H1 (cell line): ENCODE measurements around the gene MAGI2. TPM values are rescaled to one million over a fixed set of nuclear protein-coding genes. Genes with fewer than 3 reads are reported as not detected.
A peak's percentile ranks its signal among the peaks of the same experiment; 100 is the strongest.

ENCODE experiments used
- CTCF ChIA-PET: fragments of 300-600 bp; sonication (Branson Sonifier 250); formaldehyde crosslinking; loops from one replicate; lab custom pipeline; 2021; ENCODE audit not compliant: partially characterized antibody; lab: Charles Lee
- POLR2A ChIA-PET: fragments of 300-600 bp; sonication (Branson Sonifier 250); formaldehyde crosslinking; loops from one replicate; lab custom pipeline; 2021; ENCODE audit warnings: inconsistent platforms; ENCODE audit not compliant: partially characterized antibody; lab: Charles Lee
- DNase-seq, 2 experiments: peaks; one replicate each; pipeline versions ENCODE4 v3.0.0 to v3.0.0-alpha.2; 2010 to 2022; ENCODE audit warnings: low spot score in 2 of 2, low read depth in 1 of 2, mixed read lengths in 1 of 2
- FAIRE-seq: peaks from 2 replicates; lab custom pipeline; 2011; peaks lifted over from hg19 to GRCh38; lab: Jason Lieb, UNC
- H2AFZ ChIP-seq: 2 replicates; pipeline ENCODE4 v1.8.1; 2012; ENCODE audit warnings: low read length, inconsistent platforms
- H2AK5ac ChIP-seq: 2 replicates; pipeline ENCODE4 v1.6.1; 2013; ENCODE audit warnings: low read depth, low read length
- H2BK120ac ChIP-seq: replicated peaks from 2 replicates; pipeline ENCODE3; 2013; ENCODE audit warnings: low read depth, low read length, inconsistent platforms
- H2BK12ac ChIP-seq: 2 replicates; pipeline ENCODE4 v1.6.1; 2013; ENCODE audit warnings: low read depth, low read length
- H2BK15ac ChIP-seq: 2 replicates; pipeline ENCODE4 v1.6.1; 2013; ENCODE audit warnings: low read length
- H2BK20ac ChIP-seq: 2 replicates; pipeline ENCODE4 v1.6.1; 2013; ENCODE audit warnings: low read length
- H2BK5ac ChIP-seq: 2 replicates; pipeline ENCODE4 v1.6.1; 2013; ENCODE audit warnings: low read depth, low read length
- H3K14ac ChIP-seq: 2 replicates; pipeline ENCODE4 v1.6.1; 2013; ENCODE audit warnings: inconsistent platforms; ENCODE audit not compliant: insufficient read length
- H3K18ac ChIP-seq: 2 replicates; pipeline ENCODE4 v1.6.1; 2013; ENCODE audit warnings: low read length; ENCODE audit errors: extremely low read depth
- H3K23ac ChIP-seq: 2 replicates; pipeline ENCODE4 v1.6.1; 2013; ENCODE audit warnings: inconsistent platforms; ENCODE audit not compliant: insufficient read length
- H3K23me2 ChIP-seq: 2 replicates; pipeline ENCODE4 v1.6.1; 2013; ENCODE audit warnings: low read depth, low read length
- H3K27ac ChIP-seq: 2 replicates; pipeline ENCODE4 v1.6.1; 2011; ENCODE audit warnings: low read depth, low read length, inconsistent platforms
- H3K27me3 ChIP-seq, 4 experiments: replicated peaks in 1 of 4; 1 replicate in 1 of 4; 2 replicates in 3 of 4; pipeline versions ENCODE4 v1.6.1 to v1.8.1; 2011 to 2013; ENCODE audit warnings: low read length in 3 of 4, mild to moderate bottlenecking in 3 of 4, inconsistent platforms in 2 of 4, mixed read lengths in 2 of 4, moderate library complexity in 1 of 4; ENCODE audit not compliant: control insufficient read depth in 3 of 4, insufficient read depth in 3 of 4; ENCODE audit errors: extremely low read depth in 1 of 4
- H3K36me3 ChIP-seq, 4 experiments: 2 replicates each; pipeline versions ENCODE4 v1.6.1 to v1.8.1; 2011 to 2013; ENCODE audit warnings: mild to moderate bottlenecking in 4 of 4, low read length in 3 of 4, moderate library complexity in 2 of 4, control low read depth in 1 of 4, inconsistent platforms in 1 of 4; ENCODE audit not compliant: insufficient read depth in 4 of 4, control insufficient read depth in 2 of 4
- H3K4ac ChIP-seq: replicated peaks from 2 replicates; pipeline ENCODE3; 2013; ENCODE audit warnings: low read length, low read depth, mixed read lengths, inconsistent platforms; ENCODE audit not compliant: insufficient read length
- H3K4me1 ChIP-seq, 4 experiments: replicated peaks in 1 of 4; 1 replicate in 1 of 4; 2 replicates in 3 of 4; pipeline versions ENCODE4 v1.6.1 to v1.8.1; 2011 to 2013; ENCODE audit warnings: low read length in 3 of 4, inconsistent platforms in 2 of 4, mixed read lengths in 1 of 4; ENCODE audit not compliant: insufficient read depth in 4 of 4, control insufficient read depth in 3 of 4
- H3K4me2 ChIP-seq, 2 experiments: 2 replicates each; pipeline versions ENCODE4 v1.6.1 to v1.8.1; 2011 to 2013; ENCODE audit warnings: low read depth in 2 of 2, low read length in 2 of 2, control low read depth in 1 of 2, inconsistent platforms in 1 of 2, mild to moderate bottlenecking in 1 of 2; ENCODE audit not compliant: insufficient read depth in 1 of 2
- H3K4me3 ChIP-seq, 4 experiments: fragments of 200-600, 300-600 bp in 1 of 4; sonication (generic), shearing (Covaris generic), sonication (Bioruptor Twin) in 1 of 4; 2 replicates each; pipeline versions ENCODE4 v1.5.1 to v1.8.1; 2011 to 2016; ENCODE audit warnings: low read length in 4 of 4, low read depth in 3 of 4, control low read depth in 2 of 4, inconsistent platforms in 2 of 4, mild to moderate bottlenecking in 2 of 4, mixed read lengths in 1 of 4, moderate library complexity in 1 of 4; ENCODE audit not compliant: insufficient read depth in 2 of 4; ENCODE audit errors: extremely low read depth in 1 of 4
- H3K56ac ChIP-seq: replicated peaks from 2 replicates; pipeline ENCODE3; 2013; ENCODE audit warnings: low read depth, mild to moderate bottlenecking, mixed read lengths, low read length, inconsistent platforms; ENCODE audit not compliant: insufficient read length
- H3K79me1 ChIP-seq: 2 replicates; pipeline ENCODE4 v1.6.1; 2013; ENCODE audit warnings: low read depth, low read length, control low read depth
- H3K79me2 ChIP-seq, 2 experiments: 2 replicates each; pipeline versions ENCODE4 v1.6.1 to v1.8.1; 2012 to 2013; ENCODE audit warnings: low read length in 2 of 2, mild to moderate bottlenecking in 2 of 2, inconsistent platforms in 1 of 2; ENCODE audit not compliant: insufficient read depth in 2 of 2, control insufficient read depth in 1 of 2
- H3K9ac ChIP-seq, 4 experiments: replicated peaks in 1 of 4; 1 replicate in 1 of 4; 2 replicates in 3 of 4; pipeline versions ENCODE4 v1.6.1 to v1.8.1; 2011 to 2013; ENCODE audit warnings: low read depth in 3 of 4, low read length in 3 of 4, control low read depth in 2 of 4, mild to moderate bottlenecking in 2 of 4, moderate library complexity in 2 of 4, inconsistent platforms in 1 of 4; ENCODE audit errors: extremely low read depth in 1 of 4
- H3K9me3 ChIP-seq, 2 experiments: 2 replicates each; pipeline versions ENCODE4 v1.6.1 to v1.8.1; 2012 to 2013; ENCODE audit warnings: mild to moderate bottlenecking in 2 of 2, moderate library complexity in 2 of 2, control low read depth in 1 of 2, inconsistent platforms in 1 of 2, low read depth in 1 of 2, low read length in 1 of 2, mixed read lengths in 1 of 2; ENCODE audit not compliant: insufficient read depth in 2 of 2
- H4K20me1 ChIP-seq, 2 experiments: replicated peaks in 1 of 2; 2 replicates each; pipeline versions ENCODE3 to v1.8.1; 2011 to 2013; ENCODE audit warnings: inconsistent platforms in 2 of 2, low read length in 2 of 2, mild to moderate bottlenecking in 1 of 2; ENCODE audit not compliant: insufficient read depth in 2 of 2, control insufficient read depth in 1 of 2
- H4K5ac ChIP-seq: 2 replicates; pipeline ENCODE4 v1.6.1; 2013; ENCODE audit warnings: low read length, low read depth, mixed read lengths, inconsistent platforms; ENCODE audit not compliant: insufficient read length
- H4K8ac ChIP-seq: 2 replicates; pipeline ENCODE4 v1.8.0; 2013; ENCODE audit warnings: mild to moderate bottlenecking, moderate library complexity, low read length, inconsistent platforms; ENCODE audit not compliant: insufficient read depth; ENCODE audit errors: extremely low read depth
- H4K91ac ChIP-seq: replicated peaks from 2 replicates; pipeline ENCODE3; 2013; ENCODE audit warnings: low read length, mixed read lengths, inconsistent platforms; ENCODE audit not compliant: insufficient read length
- ATF3 ChIP-seq: IDR thresholded peaks from 2 replicates; pipeline ENCODE4 v1.6.1; 2011; ENCODE audit warnings: low read depth, mild to moderate bottlenecking, low read length; ENCODE audit not compliant: insufficient read depth
- CHD1 ChIP-seq: IDR thresholded peaks from 2 replicates; pipeline ENCODE4 v1.6.1; 2012; ENCODE audit warnings: low read depth, low read length, improper control_type of control experiment
- CHD2 ChIP-seq: IDR thresholded peaks from 2 replicates; pipeline ENCODE4 v1.6.1; 2012; ENCODE audit warnings: low read length, improper control_type of control experiment
- CREB1 ChIP-seq: IDR thresholded peaks from 2 replicates; pipeline ENCODE4 v1.6.1; 2012; ENCODE audit warnings: inconsistent platforms
- EP300 ChIP-seq, 2 experiments: IDR thresholded peaks; 1 replicate in 1 of 2; 2 replicates in 1 of 2; pipeline ENCODE4 v1.6.1; 2011 to 2012; ENCODE audit warnings: low read depth in 2 of 2, low read length in 2 of 2, mild to moderate bottlenecking in 2 of 2, borderline replicate concordance in 1 of 2, inconsistent platforms in 1 of 2, moderate library complexity in 1 of 2
- GABPA ChIP-seq: IDR thresholded peaks from 2 replicates; pipeline ENCODE4 v1.6.1; 2011; ENCODE audit warnings: mild to moderate bottlenecking, low read length, moderate library complexity, borderline replicate concordance; ENCODE audit not compliant: insufficient read depth
- NRF1 ChIP-seq: IDR thresholded peaks from 2 replicates; pipeline ENCODE4 v1.6.1; 2011; ENCODE audit warnings: mild to moderate bottlenecking, low read depth, low read length, improper control_type of control experiment
- POU5F1 ChIP-seq: IDR thresholded peaks from 2 replicates; pipeline ENCODE4 v1.6.1; 2011; ENCODE audit warnings: low read depth, mild to moderate bottlenecking, low read length, moderate library complexity
- RNF2 ChIP-seq: fragments of 200-900, 300-1000 bp; sonication (generic); IDR thresholded peaks from 2 replicates; pipeline ENCODE4 v1.7.1; 2016; ENCODE audit warnings: borderline replicate concordance, low read depth, mild to moderate bottlenecking, antibody characterized with exemption, low read length; ENCODE audit not compliant: poor library complexity, severe bottlenecking; ENCODE audit errors: missing control alignments
- SP1 ChIP-seq: IDR thresholded peaks from 2 replicates; pipeline ENCODE4 v1.6.1; 2011; ENCODE audit warnings: low read depth, low read length
- SRF ChIP-seq: IDR thresholded peaks from 2 replicates; pipeline ENCODE4 v1.6.1; 2011; ENCODE audit warnings: mild to moderate bottlenecking, low read depth, low read length, moderate library complexity
- TAF1 ChIP-seq: IDR thresholded peaks from 2 replicates; pipeline ENCODE4 v1.6.1; 2011; ENCODE audit warnings: mild to moderate bottlenecking, low read depth, low read length
- WGBS, 2 experiments: shearing (Covaris generic) in 1 of 2; methylation state at CpG; one replicate each; pipeline versions ENCODE4 v1.1.6 to v1.1.7; 2013 to 2015; ENCODE audit warnings: low lambda C conversion rate in 2 of 2, mixed read lengths in 2 of 2, inconsistent platforms in 1 of 2, low coverage in 1 of 2, missing lambda C conversion rate in 1 of 2; ENCODE audit not compliant: insufficient replicate concordance in 2 of 2, insufficient coverage in 1 of 2, insufficient read length in 1 of 2; ENCODE audit errors: extremely low coverage in 1 of 2, missing lambda C conversion rate in 1 of 2; 5-methylcytosine and 5-hydroxymethylcytosine counted together
- polyA plus RNA-seq, 7 experiments: library from polyadenylated mRNA; depleted of rRNA in 3 of 7; stranded (reverse) in 5 of 7; unstranded in 2 of 7; fragments of >200 nt in 5 of 7; fragments of 200-250 nt in 2 of 7; gene quantifications; 1 replicate in 5 of 7; 2 replicates in 1 of 7; 4 replicates in 1 of 7; pipeline versions ENCODE4 v1.2.1 to v1.2.3, GENCODE V29; 2011 to 2013; ENCODE audit warnings: missing spikeins in 2 of 7, mixed read lengths in 2 of 7
- total RNA-seq: library from RNA; stranded (reverse); fragmentation: NEBNext Ultra II Directional; extraction: Animal tissue kit (Norgen Biotek cat#: 25700); gene quantifications from 2 replicates; pipeline ENCODE4 v1.2.1, GENCODE V29; 2021
- TF ChIP-seq, protein P1 (sequence below): IDR thresholded peaks from 2 replicates; pipeline ENCODE4 v1.6.1; 2012; ENCODE audit warnings: inconsistent platforms

MAGI2 gene
- total and polyA plus RNA-seq, 2 of the 8 experiments (the other 6 are each of a cell fraction or from before 2014, with no cell fraction given): 6.0 to 27.3 TPM

DNA sequence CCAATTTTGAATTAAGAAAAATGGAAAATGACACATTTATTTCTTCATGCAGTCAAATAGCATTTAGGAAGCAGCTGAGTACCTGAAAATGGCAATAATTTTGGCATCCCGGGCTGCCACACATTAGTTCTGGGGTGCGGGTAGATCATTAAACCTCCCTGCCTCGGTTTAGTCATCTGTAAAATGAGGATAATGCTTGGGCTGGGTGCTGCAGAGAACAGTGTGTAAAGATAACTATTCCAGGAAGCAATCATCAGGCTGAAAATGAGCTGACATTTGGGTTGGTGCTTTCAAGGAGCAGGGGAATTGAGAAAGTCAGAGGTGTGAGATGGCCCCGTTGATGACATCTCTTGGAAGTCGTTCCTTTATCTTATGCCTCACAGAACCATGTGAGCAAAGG is 887.7 kb downstream of the MAGI2 start:
- H2AK5ac ChIP-seq: peak overlapping the region; percentile 98
- H3K27me3 ChIP-seq: no peaks in the 10 kb centered on the region
- H3K23ac ChIP-seq: no peak overlapping the region
- H3K79me2 ChIP-seq: no peaks in the 10 kb centered on the region
- H3K4ac ChIP-seq: peak overlapping the region; percentile 2
- H3K36me3 ChIP-seq: no peaks in the 10 kb centered on the region; a peak in 1 of 8 replicates
- DNase-seq (no peak), FAIRE-seq (no peak)
- no peak overlapping the region for H3K9ac ChIP-seq
- H2BK5ac ChIP-seq: peak overlapping the region; percentile 87
- no peak overlapping the region for H3K4me3 ChIP-seq
- CTCF ChIA-PET: no interaction called here
- H3K23me2 ChIP-seq: no peaks in the 10 kb centered on the region; the same call in 1 of the 2 replicates
- POLR2A ChIA-PET: interaction anchor here (2.5 kb wide), 1 partner anchor 13 kb away, joined by 16 read pairs; no protein-coding TSS in a partner anchor
- H4K20me1 ChIP-seq: no peaks in the 10 kb centered on the region
- H2BK120ac ChIP-seq: peak overlapping the region; percentile 4
- H4K91ac ChIP-seq: peak overlapping the region; percentile 86
- no peak overlapping the region for H3K4me2 ChIP-seq
- H2AFZ ChIP-seq: no peak overlapping the region
- no peaks in the 10 kb centered on the region for H3K9me3 ChIP-seq
- peak overlapping the region; percentile 92; the same call in 1 of the 2 replicates for H2BK12ac ChIP-seq
- peaks cover 0 to 20% (median 14%) of the 10 kb centered on the region in 4 experiments; a peak in 3 of 7 replicates for H3K4me1 ChIP-seq
- peak overlapping the region; percentile 43; the same call in 1 of the 2 replicates for H3K18ac ChIP-seq
- no peak overlapping the region for H3K56ac ChIP-seq
- H4K8ac ChIP-seq: no peak overlapping the region
- peak overlapping the region; percentile 31; the same call in 1 of the 2 replicates for H2BK15ac ChIP-seq
- peak overlapping the region; percentile 88 for H2BK20ac ChIP-seq
- H3K27ac ChIP-seq: no peak overlapping the region
- no peaks in the 10 kb centered on the region for H3K79me1 ChIP-seq
- no peak overlapping the region for H3K14ac ChIP-seq
- no peak overlapping the region for H4K5ac ChIP-seq
- WGBS, 2 experiments: 93% methylated on average over 5 of the region's 5 CpGs; no CpG with 5 or more reads in 1 of the 2 experiments
- no peak for TF ChIP-seq NRF1
- no peak for TF ChIP-seq CREB1
- TF ChIP-seq TAF1: no peak
- no peak for TF ChIP-seq SP1
- TF ChIP-seq EP300 (IDR thresholded peaks at IDR 0.05; ENCODE audit: borderline replicate concordance in 1 of 2, low read depth in 2 of 2, low read length in 2 of 2): no peak
- TF ChIP-seq RNF2: no peak
- TF ChIP-seq, protein P1, sequence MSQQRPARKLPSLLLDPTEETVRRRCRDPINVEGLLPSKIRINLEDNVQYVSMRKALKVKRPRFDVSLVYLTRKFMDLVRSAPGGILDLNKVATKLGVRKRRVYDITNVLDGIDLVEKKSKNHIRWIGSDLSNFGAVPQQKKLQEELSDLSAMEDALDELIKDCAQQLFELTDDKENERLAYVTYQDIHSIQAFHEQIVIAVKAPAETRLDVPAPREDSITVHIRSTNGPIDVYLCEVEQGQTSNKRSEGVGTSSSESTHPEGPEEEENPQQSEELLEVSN: no peak
- no peak for TF ChIP-seq GABPA
- no peak for TF ChIP-seq POU5F1
- TF ChIP-seq SRF: no peak
- no peak for TF ChIP-seq CHD1
- TF ChIP-seq ATF3: no peak
- TF ChIP-seq CHD2: no peak
